ENCODE measurements around the gene PWP2.

GRCh38 chr21:44082648-44083440, 24.4 kb upstream of the PWP2 start:
- TF ChIP-seq POLR2A (IDR thresholded peaks at IDR 0.05) (no peak), POLR2AphosphoS5 (IDR thresholded peaks at IDR 0.05) (no peak), EP300 (IDR thresholded peaks at IDR 0.05; ENCODE audit: low read depth) (no peak)
- TF ChIP-seq, protein P1, sequence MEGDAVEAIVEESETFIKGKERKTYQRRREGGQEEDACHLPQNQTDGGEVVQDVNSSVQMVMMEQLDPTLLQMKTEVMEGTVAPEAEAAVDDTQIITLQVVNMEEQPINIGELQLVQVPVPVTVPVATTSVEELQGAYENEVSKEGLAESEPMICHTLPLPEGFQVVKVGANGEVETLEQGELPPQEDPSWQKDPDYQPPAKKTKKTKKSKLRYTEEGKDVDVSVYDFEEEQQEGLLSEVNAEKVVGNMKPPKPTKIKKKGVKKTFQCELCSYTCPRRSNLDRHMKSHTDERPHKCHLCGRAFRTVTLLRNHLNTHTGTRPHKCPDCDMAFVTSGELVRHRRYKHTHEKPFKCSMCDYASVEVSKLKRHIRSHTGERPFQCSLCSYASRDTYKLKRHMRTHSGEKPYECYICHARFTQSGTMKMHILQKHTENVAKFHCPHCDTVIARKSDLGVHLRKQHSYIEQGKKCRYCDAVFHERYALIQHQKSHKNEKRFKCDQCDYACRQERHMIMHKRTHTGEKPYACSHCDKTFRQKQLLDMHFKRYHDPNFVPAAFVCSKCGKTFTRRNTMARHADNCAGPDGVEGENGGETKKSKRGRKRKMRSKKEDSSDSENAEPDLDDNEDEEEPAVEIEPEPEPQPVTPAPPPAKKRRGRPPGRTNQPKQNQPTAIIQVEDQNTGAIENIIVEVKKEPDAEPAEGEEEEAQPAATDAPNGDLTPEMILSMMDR (IDR thresholded peaks at IDR 0.05) = no peak
